OCI-LY1 (cell line): Measurements from ENCODE around the gene RYR1.

Experiments used
- CTCF ChIP-seq: fragments of 200-600 bp; sonication (generic), shearing (Covaris generic); IDR thresholded peaks from 2 replicates; pipeline ENCODE4 v1.5.1; 2017; ENCODE audit warnings: mild to moderate bottlenecking, antibody characterized with exemption, low read length, moderate library complexity, mixed read lengths
- EZH2 ChIP-seq: fragments of 200-600 bp; sonication (generic), shearing (Covaris generic); IDR thresholded peaks from 2 replicates; pipeline ENCODE4 v1.8.0; 2017; ENCODE audit warnings: borderline replicate concordance, mixed run types, mild to moderate bottlenecking, antibody characterized with exemption, low read length, moderate library complexity, mixed read lengths

DNA sequence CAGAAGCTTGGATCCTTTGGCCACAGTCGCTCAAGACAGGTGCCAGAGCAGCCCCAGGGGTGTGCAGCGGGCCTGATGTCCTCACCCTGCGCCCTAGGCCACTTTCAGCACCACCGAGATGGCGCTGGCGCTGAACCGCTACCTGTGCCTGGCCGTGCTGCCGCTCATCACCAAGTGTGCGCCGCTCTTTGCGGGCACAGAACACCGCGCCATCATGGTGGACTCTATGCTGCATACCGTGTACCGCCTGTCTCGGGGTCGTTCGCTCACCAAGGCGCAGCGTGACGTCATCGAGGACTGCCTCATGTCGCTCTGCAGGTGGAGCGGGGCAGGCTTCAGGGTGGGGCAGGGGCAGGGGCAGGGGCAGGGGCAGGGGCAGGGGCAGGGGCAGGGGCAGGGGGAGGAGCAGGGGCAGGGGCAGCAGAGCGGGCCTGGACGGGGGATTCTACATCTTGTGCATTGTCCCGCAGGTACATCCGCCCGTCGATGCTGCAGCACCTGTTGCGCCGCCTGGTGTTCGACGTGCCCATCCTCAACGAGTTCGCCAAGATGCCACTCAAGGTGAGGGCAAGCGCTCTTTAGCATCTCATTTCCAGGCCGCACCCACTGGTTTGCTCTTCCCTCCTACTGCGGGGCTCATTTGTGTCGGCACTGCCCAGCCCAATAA, 69.1 kb downstream of the RYR1 start:
- no peak for TF ChIP-seq CTCF
- TF ChIP-seq EZH2: no peak
